ENCODE results near the gene MAP4K2. TPM values are rescaled to one million over a fixed set of nuclear protein-coding genes. Genes with fewer than 3 reads are reported as not detected.

The MAP4K2 gene
- total RNA-seq, 2 donors from 2014 or later, result 23.3 to 39.1 TPM

- no peak for ATAC-seq (ENCODE audit: insufficient number of reproducible peaks, low FRiP score, low read depth)
- no peak overlapping the region for H3K27ac ChIP-seq
- no peak for DNase-seq (ENCODE audit: low spot score)
- H3K36me3 ChIP-seq, result no peaks in the 10 kb centered on the region
- peaks cover 12 to 24% of the 10 kb centered on the region in 2 donors for H3K4me1 ChIP-seq (ENCODE audit: control insufficient read depth in 1 of 2, low read depth in 2 of 2)
- no peaks in the 10 kb centered on the region for H3K9me3 ChIP-seq
- no peak overlapping the region for H3K4me3 ChIP-seq
- H3K27me3 ChIP-seq (replicated peaks; ENCODE audit: insufficient read depth), result no peaks in the 10 kb centered on the region
- no peak for TF ChIP-seq CTCF (IDR thresholded peaks at IDR 0.05)
Observed at GRCh38 chr11:64755681-64756361, 47.2 kb downstream of the MAP4K2 start.

- Histone ChIP-seq H3K4me1 (ENCODE audit: control insufficient read depth in 1 of 2, low read depth in 2 of 2) (peaks cover 5 to 17% of the 10 kb centered on the region in 2 donors), H3K4me3 (no peak overlapping the region), H3K27ac (no peak overlapping the region), H3K36me3 (no peaks in the 10 kb centered on the region), H3K9me3 (no peaks in the 10 kb centered on the region), H3K27me3 (replicated peaks; ENCODE audit: insufficient read depth) (no peaks in the 10 kb centered on the region)
- ATAC-seq (ENCODE audit: insufficient number of reproducible peaks, low FRiP score, low read depth) (no peak), DNase-seq (ENCODE audit: low spot score) (no peak)
- TF ChIP-seq CTCF (IDR thresholded peaks at IDR 0.05), result no peak
Observed at GRCh38 chr11:64754919-64755662, 47.9 kb downstream of the MAP4K2 start.

DNA sequence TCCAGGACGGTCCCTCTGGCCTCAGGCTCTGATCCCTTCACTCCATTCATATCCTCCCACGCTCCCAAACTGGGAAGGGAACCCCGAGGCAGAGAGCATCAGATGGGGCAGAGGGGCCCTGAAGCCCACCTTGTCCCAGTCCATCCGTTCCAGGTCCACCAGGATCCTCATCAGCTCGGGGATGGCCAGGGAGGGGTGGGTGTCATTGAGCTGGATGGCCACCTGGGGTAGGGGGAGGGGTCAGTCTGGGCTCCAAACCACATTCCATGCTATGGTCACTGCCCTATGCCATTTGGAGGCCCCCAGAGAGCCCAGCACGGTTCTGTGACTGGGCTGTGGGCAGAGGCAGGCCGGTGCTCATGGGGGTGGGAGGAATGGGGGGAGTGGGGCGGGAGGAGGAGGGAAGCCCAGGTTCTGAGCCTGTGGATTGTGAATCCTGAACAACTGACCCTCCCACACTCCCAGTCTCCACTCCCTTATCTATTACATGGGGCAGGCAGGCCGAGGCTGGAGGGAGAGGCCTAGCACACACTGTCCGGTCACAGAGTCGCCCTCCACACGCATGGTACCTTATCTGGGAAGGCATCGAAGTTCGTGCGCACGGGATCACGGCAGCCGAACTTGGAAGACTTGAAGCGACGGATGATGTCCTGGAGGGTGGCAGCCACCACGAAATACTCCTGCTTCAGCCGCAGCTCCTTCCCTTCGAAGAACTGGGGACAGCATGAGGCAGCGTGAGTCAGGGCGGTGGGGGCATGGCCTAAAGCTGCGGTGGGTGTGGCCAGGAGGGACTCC is 48.7 kb downstream of the MAP4K2 start:
- no peak for DNase-seq (ENCODE audit: low spot score)
- Histone ChIP-seq H3K27ac (no peak overlapping the region), H3K27me3 (replicated peaks; ENCODE audit: insufficient read depth) (no peaks in the 10 kb centered on the region), H3K36me3 (no peaks in the 10 kb centered on the region), H3K4me3 (no peak overlapping the region), H3K4me1 (ENCODE audit: control insufficient read depth in 1 of 2, low read depth in 2 of 2) (peaks cover 2 to 12% of the 10 kb centered on the region in 2 donors), H3K9me3 (no peaks in the 10 kb centered on the region)
- no peak for ATAC-seq (ENCODE audit: insufficient number of reproducible peaks, low FRiP score, low read depth)
- no peak for TF ChIP-seq CTCF (IDR thresholded peaks at IDR 0.05)

- Histone ChIP-seq H3K9me3 (no peaks in the 10 kb centered on the region), H3K27ac (no peak overlapping the region), H3K36me3 (no peaks in the 10 kb centered on the region), H3K4me3 (no peak overlapping the region), H3K4me1 (ENCODE audit: control insufficient read depth in 1 of 2, low read depth in 2 of 2) (peaks cover 0 to 5% of the 10 kb centered on the region in 2 donors), H3K27me3 (replicated peaks; ENCODE audit: insufficient read depth) (no peaks in the 10 kb centered on the region)
- no peak for ATAC-seq (ENCODE audit: insufficient number of reproducible peaks, low FRiP score, low read depth)
- no peak for DNase-seq (ENCODE audit: low spot score)
- no peak for TF ChIP-seq CTCF (IDR thresholded peaks at IDR 0.05)
Observed at GRCh38 chr11:64753380-64754123, 49.5 kb downstream of the MAP4K2 start.
